WTC11 (cell line): ENCODE measurements around the gene TMEM156.

ENCODE experiments used
- ARID4B ChIP-seq: sonication (generic); formaldehyde crosslinking; IDR thresholded peaks from 2 replicates; pipeline ENCODE4 v1.8.0; 2023; ENCODE audit warnings: missing genetic modification reagents, mild to moderate bottlenecking, borderline replicate concordance
- CTCF ChIP-seq: fragments of 200-600 bp; IDR thresholded peaks from 2 replicates; pipeline ENCODE4 v1.8.0; 2022; ENCODE audit warnings: antibody characterized with exemption
- E2F5 ChIP-seq: sonication (generic); formaldehyde crosslinking; IDR thresholded peaks from 2 replicates; pipeline ENCODE4 v1.8.1; 2022; ENCODE audit warnings: mild to moderate bottlenecking, moderate library complexity, missing genetic modification reagents
- JUN ChIP-seq: sonication (generic); formaldehyde crosslinking; IDR thresholded peaks from 2 replicates; pipeline ENCODE4 v1.8.0; 2023; ENCODE audit warnings: mild to moderate bottlenecking, missing genetic modification reagents
- NFYB ChIP-seq: sonication (generic); formaldehyde crosslinking; conservative IDR thresholded peaks from 2 replicates; pipeline ENCODE4 v1.8.0; 2022; ENCODE audit warnings: low read depth, missing genetic modification reagents
- PRDM15 ChIP-seq: sonication (generic); formaldehyde crosslinking; IDR thresholded peaks from 2 replicates; pipeline ENCODE4 v1.8.0; 2022; ENCODE audit warnings: missing genetic modification reagents
- ZBTB21 ChIP-seq: sonication (generic); formaldehyde crosslinking; IDR thresholded peaks from 2 replicates; pipeline ENCODE4 v1.8.1; 2023; ENCODE audit warnings: mild to moderate bottlenecking, missing genetic modification reagents, borderline replicate concordance

GRCh38 chr4:39048311-39048710 lies 16.1 kb upstream of the TMEM156 start:
- TF ChIP-seq ARID4B (no peak), ZBTB21 (no peak), PRDM15 (CRISPR knock-in tag) (no peak), NFYB (CRISPR knock-in tag) (no peak), CTCF (no peak), JUN (CRISPR knock-in tag) (no peak), E2F5 (CRISPR knock-in tag) (no peak)
